ENCODE measurements around the gene SLC16A12.
"Not testable (repeated sequence)": the region's sequence is repeated elsewhere in the genome, so short reads cannot be mapped to it uniquely, and the experiment has no call there.

DNA sequence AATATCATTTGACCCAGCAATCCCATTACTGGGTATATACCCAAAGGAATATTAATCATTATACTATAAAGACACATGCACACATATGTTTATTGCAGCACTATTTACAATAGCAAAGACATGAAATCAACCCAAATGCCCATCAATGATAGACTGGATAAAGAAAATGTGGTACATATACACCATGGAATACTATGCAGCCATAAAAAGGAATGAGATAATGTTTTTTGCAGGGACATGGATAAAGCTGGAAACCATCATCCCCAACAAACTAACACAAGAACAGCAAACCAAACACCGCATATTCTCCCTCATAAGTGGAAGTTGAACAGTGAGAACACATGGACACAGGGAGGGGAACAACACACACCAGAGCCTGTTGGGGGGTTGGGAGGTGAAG, 11.3 kb upstream of the SLC16A12 start:
- not testable (repeated sequence) for TF ChIP-seq NFATC4, NR2C2, RORB (CRISPR knock-in tag; IDR thresholded peaks at IDR 0.05)
- TF ChIP-seq, protein P1, sequence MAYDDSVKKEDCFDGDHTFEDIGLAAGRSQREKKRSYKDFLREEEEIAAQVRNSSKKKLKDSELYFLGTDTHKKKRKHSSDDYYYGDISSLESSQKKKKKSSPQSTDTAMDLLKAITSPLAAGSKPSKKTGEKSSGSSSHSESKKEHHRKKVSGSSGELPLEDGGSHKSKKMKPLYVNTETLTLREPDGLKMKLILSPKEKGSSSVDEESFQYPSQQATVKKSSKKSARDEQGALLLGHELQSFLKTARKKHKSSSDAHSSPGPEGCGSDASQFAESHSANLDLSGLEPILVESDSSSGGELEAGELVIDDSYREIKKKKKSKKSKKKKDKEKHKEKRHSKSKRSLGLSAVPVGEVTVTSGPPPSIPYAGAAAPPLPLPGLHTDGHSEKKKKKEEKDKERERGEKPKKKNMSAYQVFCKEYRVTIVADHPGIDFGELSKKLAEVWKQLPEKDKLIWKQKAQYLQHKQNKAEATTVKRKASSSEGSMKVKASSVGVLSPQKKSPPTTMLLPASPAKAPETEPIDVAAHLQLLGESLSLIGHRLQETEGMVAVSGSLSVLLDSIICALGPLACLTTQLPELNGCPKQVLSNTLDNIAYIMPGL (CRISPR knock-in tag; IDR thresholded peaks at IDR 0.05): not testable (repeated sequence)
- TF ChIP-seq, protein P2, sequence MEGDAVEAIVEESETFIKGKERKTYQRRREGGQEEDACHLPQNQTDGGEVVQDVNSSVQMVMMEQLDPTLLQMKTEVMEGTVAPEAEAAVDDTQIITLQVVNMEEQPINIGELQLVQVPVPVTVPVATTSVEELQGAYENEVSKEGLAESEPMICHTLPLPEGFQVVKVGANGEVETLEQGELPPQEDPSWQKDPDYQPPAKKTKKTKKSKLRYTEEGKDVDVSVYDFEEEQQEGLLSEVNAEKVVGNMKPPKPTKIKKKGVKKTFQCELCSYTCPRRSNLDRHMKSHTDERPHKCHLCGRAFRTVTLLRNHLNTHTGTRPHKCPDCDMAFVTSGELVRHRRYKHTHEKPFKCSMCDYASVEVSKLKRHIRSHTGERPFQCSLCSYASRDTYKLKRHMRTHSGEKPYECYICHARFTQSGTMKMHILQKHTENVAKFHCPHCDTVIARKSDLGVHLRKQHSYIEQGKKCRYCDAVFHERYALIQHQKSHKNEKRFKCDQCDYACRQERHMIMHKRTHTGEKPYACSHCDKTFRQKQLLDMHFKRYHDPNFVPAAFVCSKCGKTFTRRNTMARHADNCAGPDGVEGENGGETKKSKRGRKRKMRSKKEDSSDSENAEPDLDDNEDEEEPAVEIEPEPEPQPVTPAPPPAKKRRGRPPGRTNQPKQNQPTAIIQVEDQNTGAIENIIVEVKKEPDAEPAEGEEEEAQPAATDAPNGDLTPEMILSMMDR (IDR thresholded peaks at IDR 0.05): not testable (repeated sequence)
